ENCODE measurements around the gene ZNF212.

Gene ZNF212

GRCh38 chr7:149300620-149301285 is 61.3 kb downstream of the ZNF212 start:
- H3K4me1 ChIP-seq (ENCODE audit: control insufficient read depth in 1 of 2, insufficient read depth in 2 of 2, low read length in 2 of 2): no peaks in the 10 kb centered on the region

GRCh38 chr7:149302222-149302621 is 62.8 kb downstream of the ZNF212 start:
- Histone ChIP-seq H3K27me3 (ENCODE audit: low read depth, low read length) (no peaks in the 10 kb centered on the region), H3K4me3 (ENCODE audit: low read depth in 1 of 2, low read length in 2 of 2) (no peak overlapping the region), H3K27ac (ENCODE audit: low read length) (no peak overlapping the region), H3K4me1 (ENCODE audit: control insufficient read depth in 1 of 2, insufficient read depth in 2 of 2, low read length in 2 of 2) (no peaks in the 10 kb centered on the region), H3K36me3 (ENCODE audit: control insufficient read depth in 1 of 2, insufficient read depth in 2 of 2, low read length in 2 of 2) (no peaks in the 10 kb centered on the region), H3K9me3 (ENCODE audit: control insufficient read depth in 1 of 2, low read length in 2 of 2) (no peaks in the 10 kb centered on the region)

More at GRCh38 chr7:149300620-149301285, 61.3 kb downstream of the ZNF212 start:
- H3K27ac ChIP-seq (ENCODE audit: low read length): no peak overlapping the region
- no peaks in the 10 kb centered on the region for H3K9me3 ChIP-seq (ENCODE audit: control insufficient read depth in 1 of 2, low read length in 2 of 2)
- H3K27me3 ChIP-seq (ENCODE audit: low read depth, low read length): no peaks in the 10 kb centered on the region
- no peak overlapping the region for H3K4me3 ChIP-seq (ENCODE audit: low read depth in 1 of 2, low read length in 2 of 2)
- no peaks in the 10 kb centered on the region for H3K36me3 ChIP-seq (ENCODE audit: control insufficient read depth in 1 of 2, insufficient read depth in 2 of 2, low read length in 2 of 2)

GRCh38 chr7:149302865-149303264 is 63.4 kb downstream of the ZNF212 start:
- H3K27ac ChIP-seq (ENCODE audit: low read length): no peak overlapping the region
- H3K36me3 ChIP-seq (ENCODE audit: control insufficient read depth in 1 of 2, insufficient read depth in 2 of 2, low read length in 2 of 2): no peaks in the 10 kb centered on the region
- H3K27me3 ChIP-seq (ENCODE audit: low read depth, low read length): no peaks in the 10 kb centered on the region
- H3K9me3 ChIP-seq (ENCODE audit: control insufficient read depth in 1 of 2, low read length in 2 of 2): no peaks in the 10 kb centered on the region
- no peaks in the 10 kb centered on the region for H3K4me1 ChIP-seq (ENCODE audit: control insufficient read depth in 1 of 2, insufficient read depth in 2 of 2, low read length in 2 of 2)
- H3K4me3 ChIP-seq (ENCODE audit: low read depth in 1 of 2, low read length in 2 of 2): no peak overlapping the region

- H3K27me3 ChIP-seq (ENCODE audit: low read depth, low read length): no peaks in the 10 kb centered on the region
- no peaks in the 10 kb centered on the region for H3K36me3 ChIP-seq (ENCODE audit: control insufficient read depth in 1 of 2, insufficient read depth in 2 of 2, low read length in 2 of 2)
- H3K4me3 ChIP-seq (ENCODE audit: low read depth in 1 of 2, low read length in 2 of 2): no peak overlapping the region
- no peaks in the 10 kb centered on the region for H3K4me1 ChIP-seq (ENCODE audit: control insufficient read depth in 1 of 2, insufficient read depth in 2 of 2, low read length in 2 of 2)
- H3K27ac ChIP-seq (ENCODE audit: low read length): no peak overlapping the region
- no peaks in the 10 kb centered on the region for H3K9me3 ChIP-seq (ENCODE audit: control insufficient read depth in 1 of 2, low read length in 2 of 2)
Observed at GRCh38 chr7:149304006-149304405, 64.6 kb downstream of the ZNF212 start.

Data from muscle layer of duodenum (tissue), 2 donors.